ENCODE measurements around the gene GABRP. TPM values are rescaled to one million over a fixed set of nuclear protein-coding genes. Genes with fewer than 3 reads are reported as not detected.

Gene GABRP
- polyA plus RNA-seq, 1 of the 3 experiments (the other 2 are of a cell fraction): 0.03 TPM

DNA sequence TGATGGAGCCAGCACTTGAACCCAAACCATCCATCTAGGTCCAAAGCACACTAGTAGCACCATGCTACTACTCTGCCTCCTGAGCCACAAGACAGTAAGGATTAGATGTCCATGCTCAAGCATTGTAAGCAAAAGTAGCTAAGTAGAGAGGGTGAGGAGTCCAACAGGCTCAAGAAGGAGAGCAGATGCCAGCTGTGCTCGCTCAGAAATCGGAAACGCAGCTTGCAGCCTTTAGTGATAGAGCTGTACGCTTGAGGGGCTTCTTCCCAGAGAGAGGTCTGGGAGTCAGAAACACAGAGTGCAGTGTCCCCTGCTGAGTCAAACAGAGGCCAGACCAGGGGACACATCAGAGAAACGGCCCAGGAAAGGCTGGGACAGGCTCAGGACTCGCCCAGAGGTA lies 32.7 kb upstream of the GABRP start:
- Histone ChIP-seq H3K9ac (no peak overlapping the region), H3K4me2 (no peak overlapping the region), H3K27me3 (ENCODE audit: insufficient read depth) (no peaks in the 10 kb centered on the region), H3K9me2 (no peaks in the 10 kb centered on the region), H3K4me3 (ENCODE audit: low read depth in 2 of 2, low read length in 1 of 2) (no peak overlapping the region), H3K79me2 (ENCODE audit: insufficient read depth) (no peaks in the 10 kb centered on the region), H2AFZ (ENCODE audit: low read depth) (no peak overlapping the region), H3F3A (replicated peaks; ENCODE audit: insufficient read depth) (no peaks in the 10 kb centered on the region), H4K20me1 (ENCODE audit: insufficient read depth) (no peaks in the 10 kb centered on the region), H3K4me1 (ENCODE audit: control insufficient read depth in 1 of 2, insufficient read depth in 2 of 2, low read depth in 1 of 2, low read length in 1 of 2) (peaks cover 0 to 64% of the 10 kb centered on the region in 2 experiments; a peak in 2 of 4 replicates), H3K36me3 (replicated peaks in 1 of 2; ENCODE audit: control insufficient read depth in 1 of 2, insufficient read depth in 2 of 2, low read length in 1 of 2) (no peaks in the 10 kb centered on the region), H3K9me3 (no peaks in the 10 kb centered on the region), H3K27ac (ENCODE audit: low read depth in 2 of 2, low read length in 1 of 2) (peak overlapping the region in 1 of 2 experiments; percentile 91; a peak in 2 of 4 replicates)
- POLR2A ChIA-PET: no interaction called here
- WGBS (ENCODE audit: low lambda C conversion rate): 68% methylated on average over 6 of the region's 6 CpGs
- DNase-seq: no peak
- TF ChIP-seq FOSL2 (IDR thresholded peaks at IDR 0.05; ENCODE audit: borderline replicate concordance, low read depth) (no peak), JUND (IDR thresholded peaks at IDR 0.05) (no peak), SMC3 (IDR thresholded peaks at IDR 0.05; ENCODE audit: low read depth, low read length) (no peak), NFIC (IDR thresholded peaks at IDR 0.05; ENCODE audit: borderline replicate concordance) (no peak), POLR2AphosphoS5 (IDR thresholded peaks at IDR 0.05; ENCODE audit: low read depth, low read length) (no peak), RCOR1 (IDR thresholded peaks at IDR 0.05; ENCODE audit: low read length) (no peak), ELF1 (IDR thresholded peaks at IDR 0.05) (no peak), TAF1 (IDR thresholded peaks at IDR 0.05; ENCODE audit: borderline replicate concordance, low read depth, low read length) (no peak), GATA2 (CRISPR knock-in tag; IDR thresholded peaks at IDR 0.05) (no peak), MXI1 (IDR thresholded peaks at IDR 0.05; ENCODE audit: low read depth, low read length) (no peak), CHD2 (IDR thresholded peaks at IDR 0.05; ENCODE audit: low read length, partially characterized antibody) (no peak)
- TF ChIP-seq, protein P1, sequence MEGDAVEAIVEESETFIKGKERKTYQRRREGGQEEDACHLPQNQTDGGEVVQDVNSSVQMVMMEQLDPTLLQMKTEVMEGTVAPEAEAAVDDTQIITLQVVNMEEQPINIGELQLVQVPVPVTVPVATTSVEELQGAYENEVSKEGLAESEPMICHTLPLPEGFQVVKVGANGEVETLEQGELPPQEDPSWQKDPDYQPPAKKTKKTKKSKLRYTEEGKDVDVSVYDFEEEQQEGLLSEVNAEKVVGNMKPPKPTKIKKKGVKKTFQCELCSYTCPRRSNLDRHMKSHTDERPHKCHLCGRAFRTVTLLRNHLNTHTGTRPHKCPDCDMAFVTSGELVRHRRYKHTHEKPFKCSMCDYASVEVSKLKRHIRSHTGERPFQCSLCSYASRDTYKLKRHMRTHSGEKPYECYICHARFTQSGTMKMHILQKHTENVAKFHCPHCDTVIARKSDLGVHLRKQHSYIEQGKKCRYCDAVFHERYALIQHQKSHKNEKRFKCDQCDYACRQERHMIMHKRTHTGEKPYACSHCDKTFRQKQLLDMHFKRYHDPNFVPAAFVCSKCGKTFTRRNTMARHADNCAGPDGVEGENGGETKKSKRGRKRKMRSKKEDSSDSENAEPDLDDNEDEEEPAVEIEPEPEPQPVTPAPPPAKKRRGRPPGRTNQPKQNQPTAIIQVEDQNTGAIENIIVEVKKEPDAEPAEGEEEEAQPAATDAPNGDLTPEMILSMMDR (IDR thresholded peaks at IDR 0.05): no peak
- TF ChIP-seq, protein P2, sequence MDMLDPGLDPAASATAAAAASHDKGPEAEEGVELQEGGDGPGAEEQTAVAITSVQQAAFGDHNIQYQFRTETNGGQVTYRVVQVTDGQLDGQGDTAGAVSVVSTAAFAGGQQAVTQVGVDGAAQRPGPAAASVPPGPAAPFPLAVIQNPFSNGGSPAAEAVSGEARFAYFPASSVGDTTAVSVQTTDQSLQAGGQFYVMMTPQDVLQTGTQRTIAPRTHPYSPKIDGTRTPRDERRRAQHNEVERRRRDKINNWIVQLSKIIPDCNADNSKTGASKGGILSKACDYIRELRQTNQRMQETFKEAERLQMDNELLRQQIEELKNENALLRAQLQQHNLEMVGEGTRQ (IDR thresholded peaks at IDR 0.05; ENCODE audit: borderline replicate concordance, low read depth, low read length): no peak
- TF ChIP-seq, protein P3, sequence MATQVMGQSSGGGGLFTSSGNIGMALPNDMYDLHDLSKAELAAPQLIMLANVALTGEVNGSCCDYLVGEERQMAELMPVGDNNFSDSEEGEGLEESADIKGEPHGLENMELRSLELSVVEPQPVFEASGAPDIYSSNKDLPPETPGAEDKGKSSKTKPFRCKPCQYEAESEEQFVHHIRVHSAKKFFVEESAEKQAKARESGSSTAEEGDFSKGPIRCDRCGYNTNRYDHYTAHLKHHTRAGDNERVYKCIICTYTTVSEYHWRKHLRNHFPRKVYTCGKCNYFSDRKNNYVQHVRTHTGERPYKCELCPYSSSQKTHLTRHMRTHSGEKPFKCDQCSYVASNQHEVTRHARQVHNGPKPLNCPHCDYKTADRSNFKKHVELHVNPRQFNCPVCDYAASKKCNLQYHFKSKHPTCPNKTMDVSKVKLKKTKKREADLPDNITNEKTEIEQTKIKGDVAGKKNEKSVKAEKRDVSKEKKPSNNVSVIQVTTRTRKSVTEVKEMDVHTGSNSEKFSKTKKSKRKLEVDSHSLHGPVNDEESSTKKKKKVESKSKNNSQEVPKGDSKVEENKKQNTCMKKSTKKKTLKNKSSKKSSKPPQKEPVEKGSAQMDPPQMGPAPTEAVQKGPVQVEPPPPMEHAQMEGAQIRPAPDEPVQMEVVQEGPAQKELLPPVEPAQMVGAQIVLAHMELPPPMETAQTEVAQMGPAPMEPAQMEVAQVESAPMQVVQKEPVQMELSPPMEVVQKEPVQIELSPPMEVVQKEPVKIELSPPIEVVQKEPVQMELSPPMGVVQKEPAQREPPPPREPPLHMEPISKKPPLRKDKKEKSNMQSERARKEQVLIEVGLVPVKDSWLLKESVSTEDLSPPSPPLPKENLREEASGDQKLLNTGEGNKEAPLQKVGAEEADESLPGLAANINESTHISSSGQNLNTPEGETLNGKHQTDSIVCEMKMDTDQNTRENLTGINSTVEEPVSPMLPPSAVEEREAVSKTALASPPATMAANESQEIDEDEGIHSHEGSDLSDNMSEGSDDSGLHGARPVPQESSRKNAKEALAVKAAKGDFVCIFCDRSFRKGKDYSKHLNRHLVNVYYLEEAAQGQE (IDR thresholded peaks at IDR 0.05; ENCODE audit: low read depth, low read length): no peak
- TF ChIP-seq, protein P4, sequence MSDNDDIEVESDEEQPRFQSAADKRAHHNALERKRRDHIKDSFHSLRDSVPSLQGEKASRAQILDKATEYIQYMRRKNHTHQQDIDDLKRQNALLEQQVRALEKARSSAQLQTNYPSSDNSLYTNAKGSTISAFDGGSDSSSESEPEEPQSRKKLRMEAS (IDR thresholded peaks at IDR 0.05; ENCODE audit: low read depth): no peak
- CTCF ChIA-PET: interaction anchor here (1.0 to 14.2 kb wide), 4 partner anchors 28 to 1161 kb away, joined by 3 to 511 read pairs (median 4); partner anchors contain the start of gene GABRP

All from SK-N-SH (cell line).